ENCODE measurements around the gene SIGLEC12.
A peak's percentile ranks its signal among the peaks of the same experiment; 100 is the strongest.
"Not testable (repeated sequence)": the region's sequence is repeated elsewhere in the genome, so short reads cannot be mapped to it uniquely, and the experiment has no call there.

SIGLEC12 gene

DNA sequence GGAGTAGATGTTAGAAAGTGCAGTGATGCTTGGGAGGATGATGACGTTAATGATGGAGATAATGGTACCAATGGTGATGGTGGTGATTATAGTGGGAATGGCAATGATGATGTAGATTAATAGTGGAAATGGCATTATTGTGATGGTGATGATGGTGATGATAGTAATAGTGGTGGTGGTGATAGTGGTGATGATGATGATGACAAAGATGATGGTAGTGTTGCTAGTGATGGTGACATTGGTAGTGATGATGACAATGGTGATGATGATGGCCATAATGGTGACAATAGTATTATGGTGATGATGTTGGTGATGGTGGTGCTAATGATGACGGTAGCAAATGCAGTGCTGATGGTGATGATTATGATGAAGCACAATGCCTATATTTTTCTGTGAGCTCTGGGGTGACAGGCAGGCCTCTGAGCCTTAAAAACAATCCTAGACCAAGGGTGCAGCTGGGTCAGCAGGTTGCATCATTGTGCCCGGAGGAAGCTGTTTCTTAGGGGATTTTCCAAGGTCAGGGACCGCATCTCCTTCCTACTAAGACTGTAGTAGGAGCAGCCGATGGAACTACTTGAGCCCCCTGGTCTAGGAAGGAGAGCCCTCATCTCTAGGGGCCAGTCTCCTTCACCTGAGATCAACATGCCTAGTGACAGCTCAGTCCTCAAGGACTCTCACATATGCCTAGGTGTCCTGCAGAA lies 15.5 kb downstream of the SIGLEC12 start:
- DNase-seq (ENCODE audit: low read depth in 2 of 2) = no peak

DNA sequence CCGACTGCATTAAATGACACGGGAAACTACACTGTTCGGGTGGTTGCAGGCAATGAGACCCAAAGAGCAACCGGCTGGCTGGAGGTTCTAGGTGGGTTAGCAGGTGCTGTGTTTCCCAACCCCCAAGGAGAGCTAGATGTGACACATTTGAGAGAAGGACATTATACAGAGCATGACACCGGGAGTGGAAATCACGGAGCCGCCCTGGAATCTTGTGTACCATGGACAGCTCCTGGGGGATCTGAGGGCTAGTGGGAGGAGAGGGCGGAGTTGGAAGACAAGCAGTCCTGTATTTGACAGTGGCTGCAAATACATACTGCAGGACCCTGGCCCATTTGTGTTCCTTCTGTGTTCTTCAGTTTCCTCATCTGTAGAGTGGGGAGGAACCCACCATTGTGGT lies 21.0 kb downstream of the SIGLEC12 start:
- DNase-seq (ENCODE audit: low read depth in 2 of 2) = no peak

DNA sequence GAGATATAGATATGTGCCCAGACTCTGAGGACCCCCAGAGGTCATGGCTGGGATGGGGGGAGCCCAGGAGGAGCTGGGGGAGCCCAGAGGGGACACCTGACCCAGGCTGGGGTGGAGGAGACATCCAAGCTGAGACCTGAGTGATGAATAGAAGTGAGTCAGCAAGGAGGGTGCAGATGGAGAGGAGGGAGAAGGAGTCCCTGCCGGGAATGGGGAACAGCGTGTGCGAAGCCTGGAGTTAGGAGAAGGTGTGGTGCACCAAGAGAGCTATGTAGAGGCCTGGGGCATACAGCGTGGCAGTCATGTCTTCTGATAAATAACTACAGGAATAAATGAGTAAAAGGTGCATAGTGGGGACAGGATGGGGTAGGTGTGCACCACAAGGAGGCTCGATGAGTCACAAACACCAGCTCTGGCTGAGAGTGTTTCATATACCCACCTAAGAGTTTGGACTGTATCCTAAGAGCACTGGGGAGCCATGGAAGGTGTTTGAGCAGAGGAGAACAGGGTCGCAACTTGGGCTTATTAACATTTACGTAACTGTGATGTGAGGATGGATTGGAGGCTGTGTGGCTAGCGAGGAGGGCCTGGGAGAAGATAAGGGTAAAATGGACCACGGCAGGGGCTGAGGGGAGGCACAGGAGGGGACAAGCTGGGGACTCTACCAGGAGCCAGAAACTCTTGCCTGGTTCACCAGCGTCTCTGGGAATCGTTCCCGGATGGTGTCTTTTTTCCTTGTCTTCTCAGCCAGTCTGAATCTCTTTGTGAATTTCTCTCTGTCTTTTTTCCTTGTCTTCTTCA lies 21.9 kb downstream of the SIGLEC12 start:
- no peak for DNase-seq (ENCODE audit: low read depth in 2 of 2)

DNA sequence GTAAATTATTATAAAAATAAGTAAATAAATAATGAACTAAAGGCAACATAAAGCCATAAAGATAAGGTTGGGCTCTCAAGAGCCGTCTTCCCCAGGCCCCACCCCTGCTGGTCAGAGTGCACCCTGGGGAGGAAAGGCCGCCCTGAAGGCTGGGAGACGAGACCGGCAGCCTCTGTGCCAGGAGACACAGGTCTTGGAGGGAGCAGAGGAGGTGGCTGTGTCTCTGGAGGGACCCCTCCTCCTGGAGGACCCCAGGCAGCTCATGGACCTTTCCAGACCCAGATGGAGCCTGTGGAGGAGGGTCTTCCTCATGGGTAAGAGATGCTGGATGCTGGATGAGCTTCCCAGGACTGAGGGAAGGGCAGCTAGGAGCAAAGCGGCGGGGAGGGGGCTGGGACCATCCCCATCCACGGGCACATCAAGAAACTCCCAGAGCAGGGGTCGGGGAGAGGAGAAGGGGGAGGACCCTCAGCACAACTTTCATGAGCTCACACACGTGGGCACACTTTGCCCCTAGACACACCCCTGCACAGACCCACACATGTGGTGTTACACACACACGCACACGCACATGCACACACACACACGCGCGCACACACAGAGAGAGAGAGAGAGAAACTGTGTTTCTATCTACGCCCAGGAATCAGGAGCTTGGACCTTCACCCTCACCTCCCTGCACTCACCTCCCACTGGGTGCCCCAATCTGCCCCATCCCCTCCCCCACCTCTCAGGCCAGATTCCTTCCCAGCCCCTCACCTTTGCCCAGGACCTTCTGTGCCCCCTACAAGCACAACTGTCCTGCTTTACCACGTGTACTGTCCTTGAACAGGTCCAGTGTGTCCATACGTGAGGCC lies 23.0 kb downstream of the SIGLEC12 start, which contains the start of gene CEACAM18:
TSS of gene CEACAM18 (plus strand) at position 159 of the 854 bp plus-strand sequence.
- no peak for DNase-seq (ENCODE audit: low read depth in 2 of 2)

DNA sequence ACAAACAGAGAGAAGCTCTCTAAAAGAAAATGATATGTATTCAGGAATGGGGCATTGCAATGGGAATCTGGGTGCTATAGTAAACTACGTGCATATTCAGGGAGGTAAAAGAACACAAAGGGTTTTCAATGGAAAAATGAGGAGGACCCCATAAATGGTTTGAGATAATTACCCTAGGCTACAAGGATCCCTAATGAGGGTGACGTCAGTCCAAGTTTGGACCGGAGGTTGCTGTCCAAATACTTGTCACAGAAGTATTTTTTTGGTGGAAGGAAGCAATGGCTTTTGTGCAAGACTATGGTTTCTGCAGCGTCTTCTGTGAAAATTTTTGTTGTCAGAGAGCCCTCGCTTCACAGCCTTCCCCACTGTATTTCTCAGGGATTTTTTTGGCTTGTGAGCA lies 24.3 kb downstream of the SIGLEC12 start:
- no peak for DNase-seq (ENCODE audit: low read depth in 2 of 2)

DNA sequence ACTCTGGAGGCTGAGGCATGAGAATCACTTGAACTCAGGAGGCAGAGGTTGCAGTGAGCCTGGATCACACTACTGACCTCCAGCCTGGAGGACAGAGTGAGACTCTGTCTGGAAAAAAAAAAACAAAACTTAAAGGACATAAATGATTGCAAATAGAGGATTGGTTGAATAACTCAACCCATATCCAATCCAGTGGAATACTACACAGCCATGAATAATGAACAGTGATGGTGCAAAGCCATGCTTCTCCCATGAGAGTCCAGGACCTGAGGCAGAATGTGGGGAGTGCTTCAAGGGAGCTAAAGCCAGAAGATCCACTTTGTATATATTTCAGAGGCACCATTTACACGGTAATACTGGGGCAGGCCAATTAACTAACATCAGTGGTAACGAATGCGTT lies 25.4 kb downstream of the SIGLEC12 start:
- no peak for DNase-seq (ENCODE audit: low read depth in 2 of 2)

DNA sequence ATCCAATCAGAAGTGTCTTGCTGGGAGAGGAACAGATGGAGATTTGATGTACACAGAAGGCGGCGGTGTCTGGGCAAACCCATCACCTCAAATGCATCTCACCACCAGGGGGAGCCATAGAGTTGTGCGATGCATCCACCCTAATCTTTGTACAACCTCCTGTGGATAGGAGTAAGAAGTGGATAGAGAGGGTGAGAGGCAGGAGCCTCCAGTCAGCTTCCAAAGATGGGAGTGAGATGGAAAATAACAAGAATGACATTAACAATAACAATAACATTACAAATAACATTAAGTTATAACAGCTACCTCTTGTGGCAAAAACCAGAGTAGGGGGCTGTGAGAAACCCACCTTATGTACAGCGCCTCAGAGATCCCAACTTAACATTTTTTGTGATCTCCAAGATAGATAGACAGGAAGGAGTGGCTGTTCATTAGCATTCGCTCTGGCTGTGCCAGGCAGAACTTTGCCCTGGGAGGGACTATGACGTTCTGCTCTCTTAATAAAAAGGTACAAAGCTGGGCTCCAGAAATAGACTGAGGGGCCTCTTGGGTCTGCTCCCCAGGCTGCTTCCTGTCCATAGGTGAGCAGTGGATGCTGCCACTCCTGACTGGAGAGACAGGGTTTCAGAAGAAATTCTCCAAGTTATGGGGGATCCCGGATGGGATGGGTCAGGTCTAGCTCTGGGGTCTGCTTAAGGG lies 28.4 kb downstream of the SIGLEC12 start:
- peak; percentile 64 to 92 for DNase-seq (ENCODE audit: low read depth in 2 of 2)

DNA sequence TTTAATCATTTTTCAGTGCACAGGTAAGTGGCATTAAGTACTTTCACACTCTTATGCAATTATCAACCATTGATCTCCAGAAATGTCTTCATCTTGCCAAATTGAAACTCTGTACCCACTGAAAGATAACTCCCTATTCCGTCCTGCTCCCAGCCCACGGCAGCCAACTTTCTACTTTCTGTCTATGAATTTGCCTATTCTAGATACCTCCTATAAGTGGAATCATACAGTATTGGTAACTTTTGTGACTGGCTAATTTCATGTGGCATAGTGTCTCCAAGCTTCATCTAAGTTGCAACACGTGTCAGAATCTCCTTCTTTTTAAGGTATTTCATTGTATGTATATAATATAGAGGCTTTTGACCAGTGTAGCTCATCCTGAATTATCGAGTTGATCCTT lies 29.0 kb downstream of the SIGLEC12 start:
- no peak for DNase-seq (ENCODE audit: low read depth in 2 of 2)

DNA sequence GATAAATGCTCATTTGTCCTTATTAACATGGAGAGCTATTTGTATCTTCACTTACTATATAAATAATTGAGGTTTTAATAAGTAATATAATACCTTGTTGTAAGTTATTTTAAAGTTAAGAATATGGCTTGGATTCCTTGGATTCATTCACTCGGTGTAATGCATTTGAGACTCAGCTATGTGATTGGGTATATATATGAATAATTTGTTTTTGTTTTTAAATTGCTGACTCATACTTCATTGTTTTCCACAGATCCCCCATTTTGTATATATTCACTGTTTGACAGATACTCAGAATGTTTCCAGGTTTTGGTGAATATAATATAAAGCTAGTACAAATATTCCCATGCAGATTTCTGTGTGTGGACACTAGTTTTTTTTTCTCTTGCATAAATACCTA lies 30.1 kb downstream of the SIGLEC12 start:
- DNase-seq (ENCODE audit: low read depth in 2 of 2) = no peak

DNA sequence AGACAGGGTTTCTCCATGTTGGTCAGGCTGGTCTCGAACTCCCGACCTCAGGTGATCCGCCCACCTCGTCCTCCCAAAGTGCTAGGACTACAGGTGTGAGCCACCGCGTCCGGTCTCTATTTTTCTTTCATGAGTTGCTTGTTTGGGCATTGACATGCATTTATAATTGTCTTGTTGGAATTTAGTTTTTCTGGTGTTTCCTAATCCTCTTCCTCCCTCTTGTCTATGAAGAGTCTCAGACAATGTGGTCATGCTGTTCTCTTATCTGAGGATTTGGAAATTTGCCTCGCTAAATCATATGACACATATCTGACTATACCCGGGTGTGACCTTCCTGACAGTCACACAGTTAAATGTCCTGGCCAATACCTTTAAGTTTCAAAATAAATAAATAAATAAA lies 30.6 kb downstream of the SIGLEC12 start:
- no peak for DNase-seq (ENCODE audit: low read depth in 2 of 2)

DNA sequence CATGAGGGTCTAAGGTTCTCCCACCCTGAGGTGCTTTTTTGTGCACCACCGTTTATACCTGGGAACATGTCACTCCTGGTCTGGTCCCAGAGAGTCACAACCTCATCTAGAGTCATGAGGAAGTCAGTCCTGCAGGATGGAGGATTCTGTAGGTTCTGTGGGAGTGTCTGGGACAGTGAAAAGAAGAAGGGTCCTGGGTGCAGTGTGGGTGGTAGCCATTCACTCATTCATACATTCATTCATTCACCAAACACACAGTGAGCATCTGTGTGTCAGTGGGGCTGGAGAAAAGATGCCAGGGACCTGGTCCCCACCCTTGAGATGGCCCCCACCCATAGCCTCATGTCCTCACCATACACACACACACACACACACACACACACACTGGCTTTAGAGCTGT lies 32.0 kb downstream of the SIGLEC12 start:
- no peak for DNase-seq (ENCODE audit: low read depth in 2 of 2)

DNA sequence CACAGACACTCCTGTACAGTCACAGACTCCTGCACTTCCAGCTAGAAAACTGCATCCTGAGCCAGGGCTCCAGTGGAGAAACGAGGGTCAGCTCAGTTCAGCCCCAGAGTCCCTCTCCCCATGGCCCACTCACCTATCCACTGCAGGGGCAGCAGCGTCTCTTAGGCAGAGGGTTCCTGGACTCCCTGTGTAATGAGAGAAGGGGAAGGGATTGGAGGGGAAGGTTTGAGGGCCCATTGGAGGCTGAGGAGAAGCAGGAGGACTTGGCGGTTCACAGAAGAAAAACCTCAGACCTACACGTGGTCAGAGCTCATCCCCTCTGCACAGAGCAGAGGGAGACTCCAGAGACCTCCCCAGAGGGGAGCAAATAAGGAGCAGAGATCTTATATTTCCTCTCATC lies 32.4 kb downstream of the SIGLEC12 start:
- DNase-seq (ENCODE audit: low read depth in 2 of 2) = no peak

DNA sequence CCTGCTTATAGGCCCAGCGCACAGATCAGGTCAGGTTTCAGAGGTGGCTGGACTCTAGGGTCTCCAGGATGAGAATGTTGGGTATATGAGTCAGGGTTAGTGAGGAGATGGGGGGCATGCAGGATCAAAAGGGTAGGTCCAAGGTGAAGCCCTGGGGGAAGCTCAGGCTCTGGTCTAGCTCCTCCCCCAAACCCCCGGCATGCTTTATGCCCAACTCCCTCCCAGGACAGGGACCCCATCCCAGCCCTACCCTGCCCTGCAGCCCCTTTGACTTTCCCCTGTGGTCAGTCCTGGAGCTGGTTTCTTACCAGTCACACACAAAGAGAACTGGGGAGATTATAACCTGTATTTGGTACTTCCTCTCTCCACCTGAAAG lies 33.1 kb downstream of the SIGLEC12 start:
- DNase-seq (ENCODE audit: low read depth in 2 of 2) = no peak

DNA sequence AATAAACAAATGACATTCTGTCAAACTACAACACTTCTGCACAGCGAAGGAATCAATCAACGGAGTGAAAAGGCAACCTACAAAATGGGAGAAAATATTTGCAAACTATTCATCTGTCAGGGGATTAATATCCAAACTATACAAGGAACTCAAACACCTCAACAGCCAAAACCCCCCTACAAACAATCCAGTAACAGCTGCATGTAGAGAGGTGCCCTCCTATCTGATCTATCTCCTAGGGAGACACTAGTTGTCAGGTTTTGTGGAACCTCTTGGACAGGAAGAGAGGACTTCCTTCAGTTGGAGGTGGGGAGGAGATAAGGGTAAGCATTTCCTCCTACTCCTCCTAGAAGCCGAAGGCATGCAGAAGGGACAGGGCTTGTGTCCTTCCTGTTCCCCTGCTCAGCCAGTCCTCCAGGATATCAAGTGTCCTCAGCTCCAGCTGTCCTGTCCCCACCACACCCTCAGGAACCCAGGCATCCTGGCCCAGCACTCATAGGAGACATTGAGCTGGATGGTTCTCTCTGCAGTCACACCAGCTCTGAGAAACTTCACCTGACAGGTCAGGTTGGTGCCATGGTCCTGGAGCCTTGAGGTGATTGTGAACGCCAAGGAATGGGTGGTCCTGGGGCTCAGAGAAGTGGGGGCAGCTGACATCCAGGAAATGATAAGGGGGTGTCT lies 33.6 kb downstream of the SIGLEC12 start:
- DNase-seq (ENCODE audit: low read depth in 2 of 2) = no peak

DNA sequence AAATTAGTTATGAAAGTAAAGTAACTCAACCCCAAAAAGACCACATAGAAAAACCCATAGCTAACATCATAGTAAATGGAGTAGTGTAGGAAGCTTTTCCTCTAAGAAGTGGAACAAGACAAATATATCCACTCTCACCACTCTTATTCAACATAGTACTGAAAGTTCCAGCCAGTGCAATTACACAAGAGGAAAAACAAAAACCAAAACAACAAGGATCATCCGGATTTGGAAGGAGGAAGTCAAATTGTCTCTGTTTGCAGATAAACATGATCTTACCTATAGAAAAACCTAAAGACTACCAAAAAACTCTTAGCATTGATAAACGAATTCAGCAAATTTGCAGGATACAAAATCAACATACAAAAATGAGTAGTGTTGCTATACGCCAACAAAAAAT lies 34.9 kb downstream of the SIGLEC12 start:
- no peak for DNase-seq (ENCODE audit: low read depth in 2 of 2)

DNA sequence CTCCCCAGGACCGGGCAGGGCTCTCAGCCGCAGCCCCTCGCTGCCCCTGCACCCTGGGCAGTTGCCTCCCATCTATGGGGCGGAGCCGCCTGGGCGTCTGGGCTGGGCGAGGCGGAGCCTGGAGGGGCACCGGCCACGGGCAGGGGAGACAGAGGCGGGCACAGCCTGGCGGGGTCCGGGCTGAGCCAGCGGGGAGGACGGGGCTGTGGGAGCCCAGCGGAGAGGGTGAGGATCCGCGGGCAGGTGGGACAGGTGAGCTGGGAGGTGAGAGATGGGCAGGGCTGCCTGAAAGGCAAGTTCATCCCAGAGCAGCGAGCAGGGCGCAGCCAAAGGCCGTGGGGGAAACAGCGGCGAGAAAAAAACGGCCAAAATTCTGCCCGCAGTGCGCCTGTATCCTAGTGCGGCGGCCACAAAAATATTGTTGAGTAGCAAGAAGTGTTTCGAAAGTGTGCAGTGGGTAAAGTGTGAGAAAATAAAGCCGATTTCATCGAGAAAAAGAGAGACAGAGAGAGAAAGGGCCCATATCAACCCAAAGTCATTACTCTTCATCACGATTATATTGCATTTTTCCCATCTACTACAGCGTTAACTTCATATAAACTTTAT lies 37.5 kb downstream of the SIGLEC12 start:
- not testable (repeated sequence) for DNase-seq (ENCODE audit: low read depth in 2 of 2)

DNA sequence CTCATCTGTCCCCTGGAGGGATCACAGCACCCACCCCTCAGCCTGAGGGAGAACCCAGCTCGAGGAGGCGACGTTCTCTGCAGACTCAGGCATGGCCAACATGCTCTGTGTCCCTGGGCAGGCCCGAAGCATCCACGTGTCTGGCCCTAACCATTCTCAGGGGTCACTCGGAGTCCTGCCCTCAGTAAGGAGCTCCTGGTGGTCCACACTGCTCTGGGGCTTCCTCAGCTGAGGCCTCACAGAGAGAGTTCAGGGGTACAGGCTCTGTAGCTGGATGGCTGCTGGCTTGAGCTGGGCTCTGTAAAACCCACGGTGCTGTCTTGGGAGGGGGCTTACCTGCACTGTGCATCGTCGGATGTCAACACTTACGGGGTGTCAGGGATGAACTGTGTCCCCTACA lies 38.9 kb downstream of the SIGLEC12 start:
- DNase-seq (ENCODE audit: low read depth in 2 of 2) = no peak

DNA sequence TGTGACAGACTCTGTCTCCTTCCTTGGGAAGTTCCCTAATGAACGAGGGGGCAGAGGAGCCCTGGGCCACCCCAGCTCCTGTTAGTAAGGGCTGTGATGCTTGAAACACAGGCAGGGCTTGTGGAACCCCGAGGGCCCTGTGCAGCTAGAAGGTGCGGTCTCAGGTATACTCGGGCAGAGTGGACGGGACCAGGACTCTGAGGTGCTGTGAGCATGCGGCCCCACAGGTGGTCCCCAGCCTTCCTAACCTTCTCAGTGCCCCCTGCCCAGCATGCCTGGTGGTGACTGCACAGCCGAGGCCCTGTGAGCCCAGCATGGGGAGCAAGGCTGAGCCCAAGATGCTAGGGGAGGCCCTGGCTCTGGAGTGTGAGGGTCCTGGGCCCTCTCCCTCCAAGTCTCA lies 39.3 kb downstream of the SIGLEC12 start:
- DNase-seq (ENCODE audit: low read depth in 2 of 2) = no peak

DNA sequence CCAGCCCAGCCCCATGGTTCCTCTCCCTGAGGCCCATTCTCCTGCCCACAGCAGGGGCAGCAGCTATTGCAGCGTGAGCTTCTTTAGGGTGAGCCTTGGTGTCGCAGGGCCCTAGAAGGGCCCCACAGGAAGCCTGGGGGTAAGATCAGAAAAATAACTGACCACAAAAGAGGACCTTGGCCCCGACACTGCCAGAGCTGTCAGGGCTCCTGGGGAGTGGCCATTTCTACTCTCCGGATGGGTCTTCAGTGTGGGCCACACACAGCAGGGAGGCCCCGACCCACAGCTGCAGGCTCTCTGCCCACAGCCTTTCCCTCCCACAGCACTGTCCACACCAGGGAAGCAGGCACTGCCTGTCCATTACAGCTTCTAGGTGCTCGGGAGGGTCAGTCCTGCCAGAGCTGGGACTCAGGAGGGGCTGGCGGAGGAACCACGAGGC lies 39.9 kb downstream of the SIGLEC12 start:
- no peak for DNase-seq (ENCODE audit: low read depth in 2 of 2)

DNA sequence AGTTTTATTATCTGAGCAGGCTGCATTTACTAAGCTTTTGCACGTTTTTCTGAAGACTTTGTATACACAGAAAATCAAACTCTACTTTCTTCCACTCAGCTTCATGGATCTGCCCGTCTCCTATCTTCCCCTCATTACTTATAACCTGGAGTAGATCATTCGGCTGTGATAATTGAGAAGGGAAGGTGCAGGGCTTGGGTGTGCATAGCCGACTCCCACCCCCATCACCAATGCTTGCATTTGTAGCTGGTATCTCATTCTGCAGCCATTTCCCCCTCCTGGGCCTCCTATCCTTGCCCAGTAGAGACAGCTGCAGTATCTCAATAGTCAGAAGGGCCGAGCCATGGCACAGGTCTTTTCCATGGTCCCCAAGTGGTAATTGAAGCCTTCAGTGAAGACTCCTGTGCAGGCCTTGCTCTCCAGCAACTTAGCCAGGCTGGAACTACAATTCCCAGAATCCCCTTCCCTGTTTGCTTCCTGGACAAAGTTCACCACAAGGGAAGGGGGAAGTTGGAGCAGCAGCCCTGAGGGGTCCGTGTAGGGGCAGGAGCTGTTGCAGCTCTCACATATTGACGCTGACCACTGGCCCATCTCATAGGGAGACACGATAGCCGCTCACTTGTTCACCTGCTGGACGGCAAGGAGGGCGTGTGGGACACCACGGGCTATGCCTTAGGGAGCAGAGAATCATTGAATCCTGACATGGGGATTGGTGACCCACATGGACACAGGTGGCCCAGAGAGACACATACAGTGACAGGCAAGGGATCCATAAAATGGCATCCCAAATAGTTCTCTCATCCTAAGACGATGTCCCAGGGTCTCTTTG lies 41.2 kb downstream of the SIGLEC12 start:
- no peak for DNase-seq (ENCODE audit: low read depth in 2 of 2)

Data from stimulated activated CD4-positive, alpha-beta T cell treated with anti-CD3 and anti-CD28 coated beads, Interleukin-1b, Interleukin-23, amount 100 ng/mL, for 1 hour (primary cell).